HuH-7.5 (cell line): ENCODE data around the gene MISFA.
"Not testable (repeated sequence)": the region's sequence is repeated elsewhere in the genome, so short reads cannot be mapped to it uniquely, and the experiment has no call there.

Source experiments
- DNase-seq: peaks from one replicate; pipeline ENCODE4 v3.0.0; 2011; ENCODE audit warnings: low spot score

MISFA gene

DNA sequence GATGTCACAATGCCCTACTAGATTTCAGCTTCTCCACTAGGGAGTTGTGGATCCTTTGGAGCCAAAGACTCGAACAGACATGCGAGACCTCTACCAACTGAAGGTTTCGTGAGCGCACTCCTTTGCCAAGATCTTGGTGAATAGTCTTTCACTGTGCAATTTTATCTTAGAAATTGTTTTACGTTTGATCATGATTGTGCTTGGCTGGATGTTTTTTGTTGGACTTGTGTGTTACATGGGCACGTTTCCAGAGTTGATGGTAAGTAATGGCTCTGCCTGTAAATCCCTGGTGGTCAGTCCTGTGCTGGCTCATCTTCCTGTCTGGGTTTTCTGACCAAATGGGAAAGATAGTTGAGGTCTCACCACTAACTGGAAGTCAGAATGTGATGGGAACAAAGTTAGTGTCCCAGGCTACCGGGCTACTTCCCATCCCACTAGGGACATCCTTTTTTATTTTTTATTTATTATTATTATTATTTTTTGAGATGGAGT, at the start of gene MISFA:
Gene MISFA (plus strand): TSS at position 51 of the 492 bp plus-strand sequence. CDS start 140 bp downstream, at position 191.
- no peak for DNase-seq

GRCh38 chr11:18563090-18563730, 36.4 kb upstream of the MISFA start:
- DNase-seq: no peak

DNA sequence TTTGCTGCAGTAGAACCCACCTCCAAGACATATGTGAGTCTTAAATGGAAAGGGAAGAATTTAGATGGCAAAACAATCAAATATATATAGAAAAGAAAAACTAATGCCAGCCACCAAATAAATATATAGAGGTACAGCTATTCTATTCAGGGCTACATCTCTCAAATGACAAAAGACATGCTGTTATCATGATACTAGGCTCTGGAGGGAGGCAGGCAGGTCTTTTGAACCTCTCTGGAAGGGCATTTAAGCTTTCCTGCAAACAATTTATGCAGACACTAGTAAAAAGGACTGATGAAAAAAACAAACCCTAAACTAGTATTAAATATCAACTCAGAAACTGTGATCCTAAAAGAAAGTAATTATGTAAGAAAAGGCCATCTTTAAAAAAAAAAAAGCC, 35.4 kb upstream of the MISFA start:
- DNase-seq: no peak

GRCh38 chr11:18566406-18566805, 33.2 kb upstream of the MISFA start:
- no peak for DNase-seq

GRCh38 chr11:18567081-18567480, 32.5 kb upstream of the MISFA start:
- no peak for DNase-seq

- no peak for DNase-seq
These were observed 24.2 kb upstream of the MISFA start for GRCh38 chr11:18575361-18575760.

GRCh38 chr11:18578975-18579598, 20.5 kb upstream of the MISFA start:
- no peak for DNase-seq

- DNase-seq: no peak
These were observed 19.3 kb upstream of the MISFA start for GRCh38 chr11:18580113-18580766.

DNA sequence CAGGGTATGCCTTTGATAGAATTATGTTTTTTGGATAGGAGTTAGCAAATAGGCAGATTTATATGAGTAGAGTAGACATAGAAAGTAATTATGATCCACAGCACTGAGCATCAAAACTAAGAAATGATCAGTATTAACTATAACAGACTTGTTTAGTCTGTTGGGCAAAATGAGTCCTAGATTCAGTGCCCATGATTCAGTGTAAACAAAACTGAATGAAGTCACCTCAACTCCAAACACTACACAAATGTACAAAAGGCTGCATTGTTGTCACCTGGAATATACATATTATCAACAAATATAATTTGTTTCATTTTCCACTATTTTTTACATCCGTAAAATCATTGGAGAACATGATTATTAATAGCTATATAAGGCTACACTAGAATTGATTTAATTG, 17.8 kb upstream of the MISFA start:
- DNase-seq: no peak

DNA sequence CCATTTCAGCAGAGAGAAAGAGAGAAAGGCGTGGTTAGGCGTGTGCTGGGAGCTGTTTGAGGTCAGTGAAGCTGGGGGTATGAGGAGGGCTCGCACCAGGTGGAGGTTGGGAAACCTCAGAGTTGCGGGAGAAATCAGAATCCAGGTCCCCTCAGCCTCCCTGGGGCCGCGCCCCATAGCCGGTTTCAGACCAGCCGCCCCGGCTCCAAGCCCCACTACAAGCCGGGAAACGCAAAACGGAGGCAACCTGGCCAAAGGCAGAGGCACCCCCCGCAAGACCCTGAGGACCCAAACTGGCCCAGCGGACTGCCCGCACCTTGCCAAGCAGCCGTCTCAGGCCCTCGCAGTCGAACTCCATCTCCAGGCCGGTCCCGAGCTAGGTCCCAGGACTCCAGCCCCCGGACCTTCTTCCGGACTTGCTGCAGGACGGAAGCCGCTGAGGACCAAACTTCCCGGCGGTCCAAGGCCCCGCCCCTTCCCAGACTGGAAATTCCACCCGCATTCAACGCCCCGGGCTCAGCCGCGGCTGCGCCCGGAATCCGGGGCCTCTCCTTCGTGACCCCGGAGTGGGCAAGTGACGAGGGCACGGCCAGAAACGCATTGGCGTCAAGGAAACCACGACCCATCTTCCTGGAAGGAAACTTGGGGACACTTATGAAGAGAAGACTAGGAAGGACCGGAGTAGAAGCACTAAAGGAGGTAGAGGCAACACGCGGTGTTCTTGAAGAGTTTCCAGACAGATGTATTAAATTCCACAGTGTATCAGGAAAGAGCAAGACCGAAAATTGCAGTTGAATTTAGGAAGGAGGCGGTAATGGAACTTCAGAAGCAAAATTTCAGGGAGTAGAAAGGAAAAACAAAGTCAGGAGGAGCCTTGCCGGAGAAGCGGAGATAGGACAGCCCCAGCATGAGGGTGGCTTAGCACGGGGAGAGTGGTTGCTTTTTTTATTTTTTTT, 11.0 kb upstream of the MISFA start, which contains the start of gene UEVLD:
Gene UEVLD (minus strand): TSS at position 438 of the 956 bp plus-strand sequence. CDS start 80 bp downstream, at position 358.
- peak; percentile 80 for DNase-seq

DNA sequence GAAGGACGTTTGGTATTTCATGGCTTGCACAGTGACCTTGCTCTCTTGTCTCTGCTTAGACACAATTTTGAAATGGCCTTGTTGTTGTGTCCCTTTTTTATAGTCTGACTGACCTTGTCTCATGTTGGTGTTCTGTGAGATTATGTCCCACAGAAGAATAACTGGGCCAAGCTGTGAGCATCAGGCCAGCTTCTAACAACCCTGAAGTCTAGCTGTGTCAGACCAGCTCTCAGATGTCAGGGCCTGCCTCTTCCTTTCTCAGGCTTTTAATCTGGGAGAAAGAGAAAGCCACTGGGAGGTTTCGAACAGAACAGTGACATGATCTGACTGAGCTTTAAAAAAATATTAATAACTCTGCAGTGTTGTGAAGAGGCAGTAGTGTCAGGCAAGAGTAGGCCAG, 9.0 kb upstream of the MISFA start:
- DNase-seq: no peak

- not testable (repeated sequence) for DNase-seq
These were observed 5.5 kb upstream of the MISFA start for GRCh38 chr11:18594088-18594487.

GRCh38 chr11:18594999-18595749, 4.4 kb upstream of the MISFA start:
- DNase-seq: no peak

- no peak for DNase-seq
These were observed 1.5 kb downstream of the MISFA start for GRCh38 chr11:18600915-18601569.

DNA sequence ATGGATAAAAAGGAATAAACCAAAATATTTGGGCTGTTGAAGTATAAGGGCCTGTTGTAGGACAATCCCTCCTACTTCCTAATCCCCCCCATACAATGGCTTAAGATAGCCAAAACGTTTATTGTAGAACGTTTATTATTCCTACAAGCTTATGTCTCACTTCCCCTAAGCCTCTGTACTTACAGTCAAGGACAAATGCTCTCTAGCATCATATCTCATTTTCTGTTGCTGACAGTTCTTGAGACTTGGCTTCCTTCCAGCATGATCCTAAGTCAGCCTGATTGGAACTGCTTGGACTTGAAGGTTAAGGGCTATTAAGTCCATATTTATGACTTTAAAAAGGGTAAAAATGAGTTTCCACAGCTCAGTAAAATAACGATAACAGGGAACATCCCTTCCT, 8.8 kb downstream of the MISFA start:
- DNase-seq: no peak

DNA sequence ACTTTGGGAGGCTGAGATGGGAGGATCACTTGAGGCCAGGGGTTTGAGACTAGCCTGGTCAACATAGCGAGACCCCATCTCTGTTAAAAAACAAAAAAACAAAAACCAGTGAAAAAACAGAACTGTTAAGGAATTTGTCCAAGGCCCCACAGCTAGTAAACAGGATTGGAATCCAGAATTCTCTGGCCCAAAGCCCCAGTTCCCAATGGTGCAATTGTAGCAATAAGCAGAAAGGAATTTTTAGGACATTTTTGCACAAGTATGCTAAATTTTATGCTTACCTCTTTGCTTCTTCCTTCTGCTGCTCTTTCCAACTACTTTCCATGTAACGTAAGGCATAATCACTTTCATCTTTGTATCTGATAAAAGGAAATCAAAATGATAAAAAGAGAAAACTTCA, 11.6 kb downstream of the MISFA start:
- no peak for DNase-seq

DNA sequence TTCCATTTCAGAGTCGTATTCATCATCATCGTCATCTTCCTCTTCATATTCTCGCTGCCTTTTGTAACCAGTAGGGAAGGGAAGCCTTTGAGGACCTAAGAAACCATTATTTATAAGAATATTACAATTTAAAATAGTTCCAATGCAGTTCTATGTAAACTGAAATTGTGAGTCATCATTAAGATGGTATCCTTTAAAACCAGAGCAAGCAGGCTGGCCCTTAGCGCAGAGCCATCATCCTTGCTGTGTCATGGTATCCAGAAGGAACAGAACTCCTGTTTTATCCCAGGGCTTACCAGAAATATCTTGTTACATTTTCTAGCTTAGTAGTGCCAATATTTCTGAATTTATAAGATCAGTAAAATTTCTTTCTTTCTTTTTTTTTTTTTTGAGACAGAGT, 12.8 kb downstream of the MISFA start:
- DNase-seq: no peak

- DNase-seq: no peak
These were observed 15.1 kb downstream of the MISFA start for GRCh38 chr11:18614667-18615066.

DNA sequence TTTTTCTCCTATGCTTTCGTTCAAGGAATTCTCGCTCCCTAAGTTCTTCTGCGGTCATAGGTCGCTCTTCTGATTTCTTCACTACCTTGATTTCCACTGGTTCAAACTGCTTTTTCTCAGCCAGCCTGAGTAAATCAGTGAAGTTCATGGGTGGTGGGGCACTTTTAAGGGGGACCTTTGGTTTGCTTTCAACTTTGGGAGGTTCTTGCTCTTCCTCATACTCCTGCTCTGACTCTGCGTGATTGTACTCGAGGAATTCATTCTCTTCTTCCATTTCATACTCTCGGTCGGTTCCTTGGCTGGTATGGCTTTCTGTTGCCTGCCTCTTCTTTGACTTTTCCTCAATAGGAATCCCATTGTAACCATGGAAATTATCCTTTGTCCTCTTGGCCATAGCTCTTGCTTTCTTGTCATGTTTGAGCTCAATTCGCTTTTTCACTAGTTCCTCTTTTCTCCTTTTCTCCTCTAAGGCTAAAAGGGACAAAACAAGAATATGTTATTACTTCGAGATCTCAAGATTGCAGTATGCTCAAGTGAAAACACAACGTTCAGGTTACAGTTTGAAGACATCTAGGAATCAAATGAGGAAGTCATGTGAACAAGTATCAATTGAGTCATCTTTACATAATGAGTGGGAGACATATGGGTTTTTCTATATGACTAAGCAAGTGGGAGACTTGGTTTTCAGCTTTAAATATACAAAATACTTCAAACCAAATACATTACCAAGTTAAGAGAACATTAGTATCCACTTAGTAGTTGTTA, 16.2 kb downstream of the MISFA start:
- DNase-seq: no peak
